Measurements from ENCODE around the gene COTL1. TPM values are rescaled to one million over a fixed set of nuclear protein-coding genes. Genes with fewer than 3 reads are reported as not detected.

The COTL1 gene
- total and polyA plus RNA-seq, 2 of the 13 experiments (the other 11 are each of a cell fraction or from before 2014, with no cell fraction given), result 8.7 to 16.9 TPM

DNA sequence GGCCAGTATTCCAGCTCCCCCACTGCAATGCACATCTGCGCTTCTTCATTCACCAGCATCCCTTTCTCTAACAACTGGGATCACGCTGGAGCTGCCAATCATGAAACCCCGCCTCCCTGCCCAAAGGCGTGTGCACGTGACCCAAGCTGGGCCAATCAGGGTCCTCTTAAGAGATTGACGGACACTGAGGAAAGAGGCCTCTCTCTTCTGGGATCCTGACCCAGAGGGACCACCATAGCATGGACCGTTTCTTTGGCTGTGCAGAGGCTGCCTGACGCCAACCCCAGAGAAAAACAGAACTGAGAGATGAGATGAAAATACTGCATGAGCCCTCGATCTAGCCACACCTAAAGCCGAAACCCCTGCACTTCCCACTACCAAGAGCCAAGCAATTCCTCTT, 32.0 kb downstream of the COTL1 start (continued):
- TF ChIP-seq PBX2 (CRISPR knock-in tag; IDR thresholded peaks at IDR 0.05) (peak; percentile 75), TMF1 (CRISPR knock-in tag; IDR thresholded peaks at IDR 0.05; ENCODE audit: low read depth) (no peak), AHDC1 (CRISPR knock-in tag; IDR thresholded peaks at IDR 0.05; ENCODE audit: borderline replicate concordance) (no peak), ZNF446 (CRISPR knock-in tag; IDR thresholded peaks at IDR 0.05) (no peak), ZNF549 (CRISPR knock-in tag; IDR thresholded peaks at IDR 0.05) (no peak), AHR (CRISPR knock-in tag; IDR thresholded peaks at IDR 0.05) (no peak), NFYC (CRISPR knock-in tag; IDR thresholded peaks at IDR 0.05) (peak; percentile 64)
- TF ChIP-seq, protein P1, sequence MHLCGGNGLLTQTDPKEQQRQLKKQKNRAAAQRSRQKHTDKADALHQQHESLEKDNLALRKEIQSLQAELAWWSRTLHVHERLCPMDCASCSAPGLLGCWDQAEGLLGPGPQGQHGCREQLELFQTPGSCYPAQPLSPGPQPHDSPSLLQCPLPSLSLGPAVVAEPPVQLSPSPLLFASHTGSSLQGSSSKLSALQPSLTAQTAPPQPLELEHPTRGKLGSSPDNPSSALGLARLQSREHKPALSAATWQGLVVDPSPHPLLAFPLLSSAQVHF (CRISPR knock-in tag; IDR thresholded peaks at IDR 0.05), result no peak
